H1 (cell line): ENCODE results near the gene PIK3R1. TPM values are rescaled to one million over a fixed set of nuclear protein-coding genes. Genes with fewer than 3 reads are reported as not detected.

Source experiments
- CHD7 ChIP-seq: fragments of 300-600 bp; sonication (generic); IDR thresholded peaks from 2 replicates; pipeline ENCODE4 v1.7.1; 2012; ENCODE audit warnings: low read length, moderate library complexity, mild to moderate bottlenecking, inconsistent platforms; ENCODE audit not compliant: insufficient replicate concordance
- polyA plus RNA-seq, 7 experiments: library from polyadenylated mRNA; depleted of rRNA in 3 of 7; stranded (reverse) in 5 of 7; unstranded in 2 of 7; fragments of >200 nt in 5 of 7; fragments of 200-250 nt in 2 of 7; gene quantifications; 1 replicate in 5 of 7; 2 replicates in 1 of 7; 4 replicates in 1 of 7; pipeline versions ENCODE4 v1.2.1 to v1.2.3, GENCODE V29; 2011 to 2013; ENCODE audit warnings: missing spikeins in 2 of 7, mixed read lengths in 2 of 7
- total RNA-seq: library from RNA; stranded (reverse); fragmentation: NEBNext Ultra II Directional; extraction: Animal tissue kit (Norgen Biotek cat#: 25700); gene quantifications from 2 replicates; pipeline ENCODE4 v1.2.1, GENCODE V29; 2021

PIK3R1 gene
- total and polyA plus RNA-seq, 2 of the 8 experiments (the other 6 are each of a cell fraction or from before 2014, with no cell fraction given): 2.3 to 13.7 TPM

GRCh38 chr5:68276740-68277139 is 61.2 kb downstream of the PIK3R1 start (continued):
- no peak for TF ChIP-seq CHD7
